HG03460 (cell line): ENCODE measurements around the gene SLTM.
"Not testable (repeated sequence)": the region's sequence is repeated elsewhere in the genome, so short reads cannot be mapped to it uniquely, and the experiment has no call there.

ENCODE experiments used
- ATAC-seq: cut with Tn5 transposase; IDR thresholded peaks from one replicate; pipeline ENCODE4 v1.9.1; 2021; ENCODE audit not compliant: unreplicated experiment

Gene SLTM

GRCh38 chr15:58933281-58934113 lies at the start of gene SLTM:
SLTM (minus strand) TSS chr15:58933679; CDS start chr15:58933565, 114 bp downstream.
- peak; percentile 87 for ATAC-seq

GRCh38 chr15:58983261-58983660 lies 49.8 kb upstream of the SLTM start:
- ATAC-seq = no peak

GRCh38 chr15:58981808-58982475 lies 48.5 kb upstream of the SLTM start:
- no peak for ATAC-seq

GRCh38 chr15:58980351-58980939 lies 47.0 kb upstream of the SLTM start:
- ATAC-seq = no peak

GRCh38 chr15:58977887-58978286 lies 44.4 kb upstream of the SLTM start:
- ATAC-seq = no peak

GRCh38 chr15:58967479-58967878 lies 34.0 kb upstream of the SLTM start:
- no peak for ATAC-seq

GRCh38 chr15:58966698-58967097 lies 33.2 kb upstream of the SLTM start:
- ATAC-seq = no peak

GRCh38 chr15:58962662-58963565 lies 29.4 kb upstream of the SLTM start:
- no peak for ATAC-seq

GRCh38 chr15:58962136-58962535 lies 28.7 kb upstream of the SLTM start:
- ATAC-seq = no peak

GRCh38 chr15:58958811-58959210 lies 25.3 kb upstream of the SLTM start:
- ATAC-seq = no peak

GRCh38 chr15:58957101-58957973 lies 23.9 kb upstream of the SLTM start:
- peak; percentile 74 for ATAC-seq

GRCh38 chr15:58952751-58953150 lies 19.3 kb upstream of the SLTM start:
- no peak for ATAC-seq

- ATAC-seq = no peak
Observed at GRCh38 chr15:58951388-58952007, 18.0 kb upstream of the SLTM start.

- ATAC-seq = no peak
Observed at GRCh38 chr15:58947179-58947578, 13.7 kb upstream of the SLTM start.

GRCh38 chr15:58934974-58935373 lies 1.5 kb upstream of the SLTM start:
- ATAC-seq = not testable (repeated sequence)

- ATAC-seq = no peak
Observed at GRCh38 chr15:58934521-58934920, 1.0 kb upstream of the SLTM start.

- no peak for ATAC-seq
Observed at GRCh38 chr15:58934114-58934447, 602 bp upstream of the SLTM start.

GRCh38 chr15:58932710-58933280 lies 684 bp downstream of the SLTM start:
- ATAC-seq = peak; percentile 30

- ATAC-seq = no peak
Observed at GRCh38 chr15:58931987-58932588, 1.4 kb downstream of the SLTM start.
